ENCODE data around the gene ADGRD2. TPM values are rescaled to one million over a fixed set of nuclear protein-coding genes. Genes with fewer than 3 reads are reported as not detected.

Gene ADGRD2
- total and polyA plus RNA-seq, 2 of the 13 experiments (the other 11 are each of a cell fraction or from before 2014, with no cell fraction given) = not detected

GRCh38 chr9:124441291-124441690, 9.0 kb upstream of the ADGRD2 start:
- Histone ChIP-seq H3K4me2 (ENCODE audit: low read depth, low read length) (no peak overlapping the region), H3K9me3 (ENCODE audit: low read length) (no peaks in the 10 kb centered on the region), H4K20me1 (ENCODE audit: insufficient read depth, low read length) (no peaks in the 10 kb centered on the region), H3K27me3 (ENCODE audit: control insufficient read depth in 1 of 2, insufficient read depth in 2 of 2, low read length in 2 of 2) (peaks cover 0 to 5% of the 10 kb centered on the region in 2 experiments; a peak in 2 of 5 replicates), H3K79me2 (ENCODE audit: insufficient read depth, low read length) (no peaks in the 10 kb centered on the region), H2AFZ (ENCODE audit: low read length) (no peak overlapping the region), H3K4me3 (replicated peaks in 1 of 3; ENCODE audit: insufficient read depth in 1 of 3, low read depth in 2 of 3, low read length in 3 of 3) (no peak overlapping the region), H3K36me3 (replicated peaks in 1 of 2; ENCODE audit: control insufficient read depth in 1 of 2, insufficient read depth in 2 of 2, low read length in 2 of 2) (no peaks in the 10 kb centered on the region), H3K27ac (ENCODE audit: extremely low read length, insufficient read depth, low read length) (no peak overlapping the region), H3K4me1 (ENCODE audit: insufficient read depth, low read length) (no peaks in the 10 kb centered on the region), H3K9ac (ENCODE audit: insufficient read depth, low read depth, low read length) (no peak overlapping the region)
- WGBS (ENCODE audit: low lambda C conversion rate) = 78% methylated on average over 16 of the region's 16 CpGs
- DNase-seq (ENCODE audit: low spot score) = no peak
- ChIA-PET POLR2A (no interaction called here), CTCF (ENCODE audit: low intra/inter-chr PET ratio, low total read pairs) (no interaction called here)
- intact Hi-C loops (cut with micrococcal nuclease; ENCODE audit: unreplicated experiment) (no loop called here), in situ Hi-C loops (cut with HindIII; ENCODE audit: extremely low pct_ligation_motif_present, low pct_unique_long_range_greater_than_20kb) (no loop called here)
- TF ChIP-seq, protein P1, sequence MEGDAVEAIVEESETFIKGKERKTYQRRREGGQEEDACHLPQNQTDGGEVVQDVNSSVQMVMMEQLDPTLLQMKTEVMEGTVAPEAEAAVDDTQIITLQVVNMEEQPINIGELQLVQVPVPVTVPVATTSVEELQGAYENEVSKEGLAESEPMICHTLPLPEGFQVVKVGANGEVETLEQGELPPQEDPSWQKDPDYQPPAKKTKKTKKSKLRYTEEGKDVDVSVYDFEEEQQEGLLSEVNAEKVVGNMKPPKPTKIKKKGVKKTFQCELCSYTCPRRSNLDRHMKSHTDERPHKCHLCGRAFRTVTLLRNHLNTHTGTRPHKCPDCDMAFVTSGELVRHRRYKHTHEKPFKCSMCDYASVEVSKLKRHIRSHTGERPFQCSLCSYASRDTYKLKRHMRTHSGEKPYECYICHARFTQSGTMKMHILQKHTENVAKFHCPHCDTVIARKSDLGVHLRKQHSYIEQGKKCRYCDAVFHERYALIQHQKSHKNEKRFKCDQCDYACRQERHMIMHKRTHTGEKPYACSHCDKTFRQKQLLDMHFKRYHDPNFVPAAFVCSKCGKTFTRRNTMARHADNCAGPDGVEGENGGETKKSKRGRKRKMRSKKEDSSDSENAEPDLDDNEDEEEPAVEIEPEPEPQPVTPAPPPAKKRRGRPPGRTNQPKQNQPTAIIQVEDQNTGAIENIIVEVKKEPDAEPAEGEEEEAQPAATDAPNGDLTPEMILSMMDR (CRISPR knock-in tag; IDR thresholded peaks at IDR 0.05) = 0 out of 2 replicates have a peak, but pooled peaks have one; percentile 8
- no peak for TF ChIP-seq ZNF749 (CRISPR knock-in tag; IDR thresholded peaks at IDR 0.05; ENCODE audit: borderline replicate concordance)
- no peak for TF ChIP-seq GTF3A (CRISPR knock-in tag; conservative IDR thresholded peaks at IDR 0.05)
- BruUV-seq (replicated peaks) = no TSS peak
- no peak for FAIRE-seq
- ATAC-seq = no peak

DNA sequence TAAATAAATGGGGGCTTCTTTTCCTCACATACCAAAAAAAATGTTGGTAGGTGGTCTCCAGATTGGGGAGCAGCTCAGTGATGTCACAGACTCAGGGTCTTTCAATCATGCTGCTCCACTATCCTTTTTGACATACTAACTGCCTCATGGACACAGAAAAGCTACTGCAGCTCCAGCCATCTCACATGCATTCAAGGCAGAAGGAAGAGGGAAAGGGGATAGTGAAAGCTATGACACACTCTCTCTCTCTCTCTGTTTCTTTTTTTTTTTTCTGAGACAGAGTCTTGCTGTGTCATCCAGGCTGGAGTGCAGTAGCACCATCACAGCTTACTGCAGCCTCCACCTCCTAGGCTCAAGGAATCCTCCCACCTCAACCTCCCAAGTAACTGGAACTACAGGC, 7.9 kb upstream of the ADGRD2 start:
- Histone ChIP-seq H3K4me2 (ENCODE audit: low read depth, low read length) (no peak overlapping the region), H4K20me1 (ENCODE audit: insufficient read depth, low read length) (no peaks in the 10 kb centered on the region), H3K27ac (ENCODE audit: extremely low read length, insufficient read depth, low read length) (no peak overlapping the region), H3K36me3 (replicated peaks in 1 of 2; ENCODE audit: control insufficient read depth in 1 of 2, insufficient read depth in 2 of 2, low read length in 2 of 2) (no peaks in the 10 kb centered on the region), H3K79me2 (ENCODE audit: insufficient read depth, low read length) (no peaks in the 10 kb centered on the region), H3K4me1 (ENCODE audit: insufficient read depth, low read length) (no peaks in the 10 kb centered on the region), H3K9me3 (ENCODE audit: low read length) (no peaks in the 10 kb centered on the region), H3K4me3 (replicated peaks in 1 of 3; ENCODE audit: insufficient read depth in 1 of 3, low read depth in 2 of 3, low read length in 3 of 3) (no peak overlapping the region), H2AFZ (ENCODE audit: low read length) (no peak overlapping the region), H3K27me3 (ENCODE audit: control insufficient read depth in 1 of 2, insufficient read depth in 2 of 2, low read length in 2 of 2) (peaks cover 0 to 5% of the 10 kb centered on the region in 2 experiments; a peak in 2 of 5 replicates), H3K9ac (ENCODE audit: insufficient read depth, low read depth, low read length) (no peak overlapping the region)
- in situ Hi-C loops (cut with HindIII; ENCODE audit: extremely low pct_ligation_motif_present, low pct_unique_long_range_greater_than_20kb) = no loop called here
- no TSS peak for BruUV-seq (replicated peaks)
- CTCF ChIA-PET (ENCODE audit: low intra/inter-chr PET ratio, low total read pairs) = no interaction called here
- intact Hi-C loops (cut with micrococcal nuclease; ENCODE audit: unreplicated experiment) = no loop called here
- POLR2A ChIA-PET = no interaction called here
- TF ChIP-seq ATM (IDR thresholded peaks at IDR 0.05; ENCODE audit: borderline replicate concordance) = no peak
- TF ChIP-seq NCOA5 (CRISPR knock-in tag; IDR thresholded peaks at IDR 0.05) = no peak
- TF ChIP-seq EP300 (IDR thresholded peaks at IDR 0.05; ENCODE audit: low read depth in 2 of 2, low read length in 2 of 2) = no peak
- no peak for TF ChIP-seq EP300 (CRISPR knock-in tag; IDR thresholded peaks at IDR 0.05; ENCODE audit: borderline replicate concordance)
- TF ChIP-seq ZFP1 (CRISPR knock-in tag; IDR thresholded peaks at IDR 0.05) = no peak
- TF ChIP-seq IRX3 (CRISPR knock-in tag; IDR thresholded peaks at IDR 0.05; ENCODE audit: borderline replicate concordance, low read depth) = no peak
- TF ChIP-seq, protein P2, sequence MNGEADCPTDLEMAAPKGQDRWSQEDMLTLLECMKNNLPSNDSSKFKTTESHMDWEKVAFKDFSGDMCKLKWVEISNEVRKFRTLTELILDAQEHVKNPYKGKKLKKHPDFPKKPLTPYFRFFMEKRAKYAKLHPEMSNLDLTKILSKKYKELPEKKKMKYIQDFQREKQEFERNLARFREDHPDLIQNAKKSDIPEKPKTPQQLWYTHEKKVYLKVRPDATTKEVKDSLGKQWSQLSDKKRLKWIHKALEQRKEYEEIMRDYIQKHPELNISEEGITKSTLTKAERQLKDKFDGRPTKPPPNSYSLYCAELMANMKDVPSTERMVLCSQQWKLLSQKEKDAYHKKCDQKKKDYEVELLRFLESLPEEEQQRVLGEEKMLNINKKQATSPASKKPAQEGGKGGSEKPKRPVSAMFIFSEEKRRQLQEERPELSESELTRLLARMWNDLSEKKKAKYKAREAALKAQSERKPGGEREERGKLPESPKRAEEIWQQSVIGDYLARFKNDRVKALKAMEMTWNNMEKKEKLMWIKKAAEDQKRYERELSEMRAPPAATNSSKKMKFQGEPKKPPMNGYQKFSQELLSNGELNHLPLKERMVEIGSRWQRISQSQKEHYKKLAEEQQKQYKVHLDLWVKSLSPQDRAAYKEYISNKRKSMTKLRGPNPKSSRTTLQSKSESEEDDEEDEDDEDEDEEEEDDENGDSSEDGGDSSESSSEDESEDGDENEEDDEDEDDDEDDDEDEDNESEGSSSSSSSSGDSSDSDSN (CRISPR knock-in tag; IDR thresholded peaks at IDR 0.05) = no peak
- TF ChIP-seq ZMYM3 (CRISPR knock-in tag; IDR thresholded peaks at IDR 0.05) = no peak
- TF ChIP-seq PLRG1 (conservative IDR thresholded peaks at IDR 0.05) = no peak
- TF ChIP-seq, protein P3, sequence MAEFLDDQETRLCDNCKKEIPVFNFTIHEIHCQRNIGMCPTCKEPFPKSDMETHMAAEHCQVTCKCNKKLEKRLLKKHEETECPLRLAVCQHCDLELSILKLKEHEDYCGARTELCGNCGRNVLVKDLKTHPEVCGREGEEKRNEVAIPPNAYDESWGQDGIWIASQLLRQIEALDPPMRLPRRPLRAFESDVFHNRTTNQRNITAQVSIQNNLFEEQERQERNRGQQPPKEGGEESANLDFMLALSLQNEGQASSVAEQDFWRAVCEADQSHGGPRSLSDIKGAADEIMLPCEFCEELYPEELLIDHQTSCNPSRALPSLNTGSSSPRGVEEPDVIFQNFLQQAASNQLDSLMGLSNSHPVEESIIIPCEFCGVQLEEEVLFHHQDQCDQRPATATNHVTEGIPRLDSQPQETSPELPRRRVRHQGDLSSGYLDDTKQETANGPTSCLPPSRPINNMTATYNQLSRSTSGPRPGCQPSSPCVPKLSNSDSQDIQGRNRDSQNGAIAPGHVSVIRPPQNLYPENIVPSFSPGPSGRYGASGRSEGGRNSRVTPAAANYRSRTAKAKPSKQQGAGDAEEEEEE (CRISPR knock-in tag; IDR thresholded peaks at IDR 0.05; ENCODE audit: borderline replicate concordance) = no peak
- DNase-seq (ENCODE audit: low spot score) (no peak), FAIRE-seq (no peak), ATAC-seq (no peak)

Measured in HepG2 (cell line).